ENCODE data around the gene NME3. TPM values are rescaled to one million over a fixed set of nuclear protein-coding genes. Genes with fewer than 3 reads are reported as not detected.

NME3 gene
- total RNA-seq, 1 donor from 2014 or later = 326 TPM

DNA sequence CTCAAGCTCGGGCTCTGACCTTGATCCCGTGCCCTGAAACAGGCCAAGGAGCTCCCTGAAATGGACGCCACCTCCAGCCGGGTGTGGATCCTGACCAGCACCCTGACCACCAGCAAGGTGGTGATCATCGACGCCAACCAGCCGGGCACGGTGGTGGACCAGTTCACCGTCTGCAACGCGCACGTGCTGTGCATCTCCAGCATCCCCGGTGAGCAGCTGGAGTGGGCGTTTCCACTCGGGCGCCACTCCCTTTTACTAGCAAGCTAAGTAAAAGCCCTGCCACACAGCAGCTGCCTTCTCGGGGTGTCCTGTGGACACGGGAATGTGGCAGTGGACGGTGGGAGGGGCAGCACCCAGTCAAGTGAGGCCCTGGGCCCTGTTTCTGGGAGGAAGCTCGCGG is 6.4 kb downstream of the NME3 start:
- no peak overlapping the region for H3K27ac ChIP-seq
- H3K4me1 ChIP-seq = peaks cover 0 to 3% of the 10 kb centered on the region in 2 donors
- intact Hi-C loops (cut with DNase I) = no loop called here
- H3K27me3 ChIP-seq = no peaks in the 10 kb centered on the region
- TF ChIP-seq, protein P1, sequence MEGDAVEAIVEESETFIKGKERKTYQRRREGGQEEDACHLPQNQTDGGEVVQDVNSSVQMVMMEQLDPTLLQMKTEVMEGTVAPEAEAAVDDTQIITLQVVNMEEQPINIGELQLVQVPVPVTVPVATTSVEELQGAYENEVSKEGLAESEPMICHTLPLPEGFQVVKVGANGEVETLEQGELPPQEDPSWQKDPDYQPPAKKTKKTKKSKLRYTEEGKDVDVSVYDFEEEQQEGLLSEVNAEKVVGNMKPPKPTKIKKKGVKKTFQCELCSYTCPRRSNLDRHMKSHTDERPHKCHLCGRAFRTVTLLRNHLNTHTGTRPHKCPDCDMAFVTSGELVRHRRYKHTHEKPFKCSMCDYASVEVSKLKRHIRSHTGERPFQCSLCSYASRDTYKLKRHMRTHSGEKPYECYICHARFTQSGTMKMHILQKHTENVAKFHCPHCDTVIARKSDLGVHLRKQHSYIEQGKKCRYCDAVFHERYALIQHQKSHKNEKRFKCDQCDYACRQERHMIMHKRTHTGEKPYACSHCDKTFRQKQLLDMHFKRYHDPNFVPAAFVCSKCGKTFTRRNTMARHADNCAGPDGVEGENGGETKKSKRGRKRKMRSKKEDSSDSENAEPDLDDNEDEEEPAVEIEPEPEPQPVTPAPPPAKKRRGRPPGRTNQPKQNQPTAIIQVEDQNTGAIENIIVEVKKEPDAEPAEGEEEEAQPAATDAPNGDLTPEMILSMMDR (IDR thresholded peaks at IDR 0.05) = no peak
- H3K4me3 ChIP-seq = no peak overlapping the region
- DNase-seq (ENCODE audit: low spot score in 2 of 2) = no peak
- peaks cover 77 to 93% of the 10 kb centered on the region in 2 donors for H3K36me3 ChIP-seq
- no peaks in the 10 kb centered on the region for H3K9me3 ChIP-seq

DNA sequence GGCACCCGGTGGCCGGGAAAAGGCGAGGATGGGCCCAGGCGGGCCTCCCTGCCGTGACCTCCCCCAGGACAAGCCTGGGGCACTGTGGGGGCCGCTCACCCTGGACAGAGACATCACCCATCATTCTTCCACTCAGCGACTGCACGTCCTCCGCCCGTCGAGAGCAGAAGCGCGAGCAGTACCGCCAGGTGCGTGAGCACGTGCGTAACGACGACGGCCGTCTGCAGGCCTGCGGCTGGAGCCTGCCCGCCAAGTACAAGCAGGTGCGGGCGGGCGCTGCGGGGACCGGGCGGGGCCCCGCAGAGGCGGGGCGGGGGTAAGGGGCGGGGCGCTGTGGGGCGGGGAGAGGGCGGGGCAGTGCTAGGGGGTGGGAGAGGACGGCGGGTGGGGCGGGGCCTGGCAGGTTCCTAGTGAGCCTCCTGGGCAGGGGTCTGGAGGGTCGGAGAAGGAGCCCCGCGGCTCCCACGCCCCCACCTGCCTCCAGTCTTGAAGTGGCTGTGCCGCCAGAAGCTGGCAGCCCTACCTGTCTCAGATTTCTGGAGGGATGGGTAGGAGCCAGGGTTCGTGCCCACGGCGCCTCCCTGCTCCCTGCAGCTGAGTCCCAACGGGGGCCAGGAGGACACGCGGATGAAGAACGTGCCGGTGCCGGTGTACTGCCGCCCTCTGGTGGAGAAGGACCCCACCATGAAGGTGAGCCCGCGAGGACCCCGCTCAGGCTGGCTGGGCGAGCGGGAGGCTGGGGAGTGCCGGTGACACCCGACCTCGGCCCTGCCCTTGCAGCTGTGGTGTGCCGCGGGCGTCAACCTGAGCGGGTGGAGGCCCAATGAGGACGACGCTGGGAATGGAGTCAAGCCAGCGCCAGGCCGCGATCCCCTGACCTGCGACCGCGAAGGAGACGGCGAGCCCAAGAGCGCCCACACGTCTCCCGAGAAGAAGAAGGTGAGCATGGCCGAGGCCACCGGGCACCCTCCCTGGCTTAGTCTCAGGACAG is 7.5 kb downstream of the NME3 start:
- H3K4me1 ChIP-seq = no peaks in the 10 kb centered on the region
- no peaks in the 10 kb centered on the region for H3K27me3 ChIP-seq
- no peaks in the 10 kb centered on the region for H3K9me3 ChIP-seq
- H3K4me3 ChIP-seq = no peak overlapping the region
- intact Hi-C loops (cut with DNase I) = no loop called here
- H3K27ac ChIP-seq = no peak overlapping the region
- TF ChIP-seq, protein P1 (IDR thresholded peaks at IDR 0.05) = peak in 2 of 3 experiments; percentile 3 to 10
- peaks cover 82 to 96% of the 10 kb centered on the region in 2 donors for H3K36me3 ChIP-seq
- DNase-seq (ENCODE audit: low spot score in 2 of 2) = no peak

DNA sequence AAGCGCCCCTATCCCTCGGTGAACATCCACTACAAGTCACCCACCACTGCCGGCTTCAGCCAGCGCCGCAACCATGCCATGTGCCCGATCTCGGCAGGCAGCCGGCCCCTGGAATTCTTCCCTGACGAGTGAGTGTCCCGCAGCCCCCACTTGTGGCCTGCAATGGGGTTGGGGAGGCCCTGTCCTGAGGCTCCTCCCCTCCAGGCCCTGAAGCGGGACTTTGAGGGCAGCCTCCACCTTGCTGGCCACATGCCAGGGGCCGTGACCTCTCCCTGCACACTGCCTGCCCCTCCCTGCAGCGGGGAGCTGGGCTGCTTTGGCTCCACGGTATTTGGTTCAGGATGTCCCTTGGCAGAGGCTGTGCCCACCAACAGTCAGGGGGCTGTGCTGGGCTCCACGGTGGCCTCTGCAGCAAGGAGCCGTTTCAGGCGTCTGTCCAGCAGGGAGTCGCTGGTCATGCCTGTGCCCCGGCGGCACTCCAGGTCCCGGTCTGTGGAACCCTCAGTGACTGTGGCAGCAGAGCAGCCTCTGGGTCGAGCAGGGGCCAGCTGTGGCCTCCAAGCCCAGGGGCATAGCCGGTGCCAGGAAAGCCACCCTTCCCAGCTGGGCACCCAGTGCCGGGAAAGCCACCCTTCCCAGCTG is 8.3 kb downstream of the NME3 start:
- H3K27ac ChIP-seq = no peak overlapping the region
- H3K4me1 ChIP-seq = no peaks in the 10 kb centered on the region
- intact Hi-C loops (cut with DNase I) = no loop called here
- no peak for DNase-seq (ENCODE audit: low spot score in 2 of 2)
- H3K9me3 ChIP-seq = no peaks in the 10 kb centered on the region
- H3K36me3 ChIP-seq = peaks cover 81 to 96% of the 10 kb centered on the region in 2 donors
- no peaks in the 10 kb centered on the region for H3K27me3 ChIP-seq
- TF ChIP-seq, protein P1 (IDR thresholded peaks at IDR 0.05) = no peak
- no peak overlapping the region for H3K4me3 ChIP-seq

DNA sequence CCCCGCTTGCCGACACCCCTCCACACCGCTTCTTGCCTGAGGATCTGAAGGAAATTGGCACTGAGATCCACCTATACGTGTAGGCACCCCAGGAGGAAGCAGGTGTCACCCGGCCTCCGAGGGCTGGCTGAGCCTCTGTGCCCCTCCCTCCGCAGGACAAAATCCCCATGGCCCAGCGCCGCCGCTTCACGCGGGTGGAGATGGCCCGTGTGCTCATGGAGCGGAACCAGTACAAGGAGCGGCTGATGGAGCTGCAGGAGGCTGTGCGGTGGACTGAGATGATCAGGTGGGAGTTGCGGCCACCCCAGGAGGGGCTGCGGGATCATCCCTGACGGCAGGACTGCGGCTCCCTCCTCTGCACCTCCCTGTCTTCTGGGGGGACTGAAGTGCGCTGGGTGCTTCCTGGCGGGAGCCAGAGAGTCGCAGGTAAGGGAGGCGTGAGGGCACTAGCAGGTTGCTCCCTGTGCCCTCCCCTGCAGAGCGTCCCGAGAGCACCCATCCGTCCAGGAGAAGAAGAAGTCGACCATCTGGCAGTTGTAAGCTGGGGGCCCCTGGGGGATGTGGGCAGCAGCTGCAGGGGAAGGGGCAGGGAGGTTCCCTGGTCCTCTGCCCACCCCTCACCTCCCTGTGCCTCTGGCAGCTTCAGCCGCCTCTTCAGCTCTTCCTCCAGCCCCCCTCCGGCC is 9.0 kb downstream of the NME3 start:
- H3K27ac ChIP-seq = no peak overlapping the region
- H3K4me1 ChIP-seq = no peaks in the 10 kb centered on the region
- no peak overlapping the region for H3K4me3 ChIP-seq
- no peaks in the 10 kb centered on the region for H3K9me3 ChIP-seq
- TF ChIP-seq, protein P1 (IDR thresholded peaks at IDR 0.05) = no peak
- H3K27me3 ChIP-seq = no peaks in the 10 kb centered on the region
- intact Hi-C loops (cut with DNase I) = no loop called here
- peaks cover 74 to 96% of the 10 kb centered on the region in 2 donors for H3K36me3 ChIP-seq
- DNase-seq (ENCODE audit: low spot score in 2 of 2) = no peak

DNA sequence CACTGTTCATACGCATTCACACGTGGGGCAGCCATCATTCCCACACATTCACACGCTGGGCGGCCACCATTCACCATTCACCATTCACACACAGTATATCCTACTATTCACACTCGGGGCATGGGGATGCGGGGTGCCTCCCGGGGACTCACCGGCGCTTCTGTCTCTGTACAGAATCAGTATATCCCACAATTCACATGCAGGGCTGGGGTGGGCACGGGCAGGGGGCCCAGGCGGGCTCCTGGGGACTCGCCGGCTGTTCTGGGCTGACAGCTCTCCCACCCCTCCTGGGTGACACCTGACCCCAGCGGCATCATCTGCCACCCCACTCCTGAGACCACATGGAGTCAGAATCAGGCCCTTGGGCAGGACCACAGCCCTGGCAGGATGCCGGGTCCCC is 9.6 kb downstream of the NME3 start:
- no peaks in the 10 kb centered on the region for H3K9me3 ChIP-seq
- no peaks in the 10 kb centered on the region for H3K4me1 ChIP-seq
- intact Hi-C loops (cut with DNase I) = no loop called here
- H3K36me3 ChIP-seq = peaks cover 69 to 93% of the 10 kb centered on the region in 2 donors
- no peak for DNase-seq (ENCODE audit: low spot score in 2 of 2)
- H3K4me3 ChIP-seq = no peak overlapping the region
- H3K27me3 ChIP-seq = no peaks in the 10 kb centered on the region
- TF ChIP-seq, protein P1 (IDR thresholded peaks at IDR 0.05) = no peak
- H3K27ac ChIP-seq = no peak overlapping the region
